ENCODE data around the gene SPTAN1.

DNA sequence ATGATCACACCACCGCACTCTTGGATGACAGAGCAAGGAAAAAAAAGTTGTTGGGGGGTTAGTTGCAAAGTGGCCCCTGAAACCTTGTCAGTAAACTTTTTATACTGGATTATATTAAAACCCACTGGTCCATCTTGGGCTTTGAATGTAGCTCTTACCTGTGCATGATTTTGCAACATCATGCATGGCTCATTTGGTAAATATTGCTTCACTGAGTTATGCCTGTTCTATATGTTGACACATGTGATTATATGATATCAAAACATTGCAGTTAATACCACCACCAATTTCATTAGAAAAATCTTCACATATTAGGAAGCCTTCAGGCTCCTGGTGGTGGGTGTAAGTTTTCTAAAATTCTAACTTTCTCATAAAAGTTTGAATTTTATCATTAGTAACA is 62.3 kb downstream of the SPTAN1 start:
- no peak for TF ChIP-seq POLR2A (IDR thresholded peaks at IDR 0.05)
- TF ChIP-seq, protein P1, sequence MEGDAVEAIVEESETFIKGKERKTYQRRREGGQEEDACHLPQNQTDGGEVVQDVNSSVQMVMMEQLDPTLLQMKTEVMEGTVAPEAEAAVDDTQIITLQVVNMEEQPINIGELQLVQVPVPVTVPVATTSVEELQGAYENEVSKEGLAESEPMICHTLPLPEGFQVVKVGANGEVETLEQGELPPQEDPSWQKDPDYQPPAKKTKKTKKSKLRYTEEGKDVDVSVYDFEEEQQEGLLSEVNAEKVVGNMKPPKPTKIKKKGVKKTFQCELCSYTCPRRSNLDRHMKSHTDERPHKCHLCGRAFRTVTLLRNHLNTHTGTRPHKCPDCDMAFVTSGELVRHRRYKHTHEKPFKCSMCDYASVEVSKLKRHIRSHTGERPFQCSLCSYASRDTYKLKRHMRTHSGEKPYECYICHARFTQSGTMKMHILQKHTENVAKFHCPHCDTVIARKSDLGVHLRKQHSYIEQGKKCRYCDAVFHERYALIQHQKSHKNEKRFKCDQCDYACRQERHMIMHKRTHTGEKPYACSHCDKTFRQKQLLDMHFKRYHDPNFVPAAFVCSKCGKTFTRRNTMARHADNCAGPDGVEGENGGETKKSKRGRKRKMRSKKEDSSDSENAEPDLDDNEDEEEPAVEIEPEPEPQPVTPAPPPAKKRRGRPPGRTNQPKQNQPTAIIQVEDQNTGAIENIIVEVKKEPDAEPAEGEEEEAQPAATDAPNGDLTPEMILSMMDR (IDR thresholded peaks at IDR 0.05): no peak
